Muscle layer of duodenum (tissue), 2 donors: ENCODE results near the gene SKI.

ENCODE experiments used
- H3K27ac ChIP-seq: one replicate; pipeline ENCODE4 v1.7.0; 2013; ENCODE audit warnings: mild to moderate bottlenecking, low read length
- H3K27me3 ChIP-seq: one replicate; pipeline ENCODE4 v1.7.0; 2013; ENCODE audit warnings: low read depth, mild to moderate bottlenecking, control low read depth, low read length
- H3K36me3 ChIP-seq, 2 donors: one replicate each; pipeline ENCODE4 v1.7.0; 2013; ENCODE audit warnings: low read length in 2 of 2, control low read depth in 1 of 2, mild to moderate bottlenecking in 1 of 2; ENCODE audit not compliant: insufficient read depth in 2 of 2, control insufficient read depth in 1 of 2
- H3K4me1 ChIP-seq, 2 donors: one replicate each; pipeline ENCODE4 v1.7.0; 2013; ENCODE audit warnings: low read length in 2 of 2, mild to moderate bottlenecking in 2 of 2, control low read depth in 1 of 2, moderate library complexity in 1 of 2; ENCODE audit not compliant: insufficient read depth in 2 of 2, control insufficient read depth in 1 of 2
- H3K4me3 ChIP-seq, 2 donors: one replicate each; pipeline ENCODE4 v1.7.0; 2013; ENCODE audit warnings: low read length in 2 of 2, low read depth in 1 of 2, mild to moderate bottlenecking in 1 of 2
- H3K9me3 ChIP-seq, 2 donors: one replicate each; pipeline ENCODE4 v1.7.0; 2013; ENCODE audit warnings: low read length in 2 of 2, control low read depth in 1 of 2, mild to moderate bottlenecking in 1 of 2; ENCODE audit not compliant: control insufficient read depth in 1 of 2
- donor health status: healthy.

The SKI gene

DNA sequence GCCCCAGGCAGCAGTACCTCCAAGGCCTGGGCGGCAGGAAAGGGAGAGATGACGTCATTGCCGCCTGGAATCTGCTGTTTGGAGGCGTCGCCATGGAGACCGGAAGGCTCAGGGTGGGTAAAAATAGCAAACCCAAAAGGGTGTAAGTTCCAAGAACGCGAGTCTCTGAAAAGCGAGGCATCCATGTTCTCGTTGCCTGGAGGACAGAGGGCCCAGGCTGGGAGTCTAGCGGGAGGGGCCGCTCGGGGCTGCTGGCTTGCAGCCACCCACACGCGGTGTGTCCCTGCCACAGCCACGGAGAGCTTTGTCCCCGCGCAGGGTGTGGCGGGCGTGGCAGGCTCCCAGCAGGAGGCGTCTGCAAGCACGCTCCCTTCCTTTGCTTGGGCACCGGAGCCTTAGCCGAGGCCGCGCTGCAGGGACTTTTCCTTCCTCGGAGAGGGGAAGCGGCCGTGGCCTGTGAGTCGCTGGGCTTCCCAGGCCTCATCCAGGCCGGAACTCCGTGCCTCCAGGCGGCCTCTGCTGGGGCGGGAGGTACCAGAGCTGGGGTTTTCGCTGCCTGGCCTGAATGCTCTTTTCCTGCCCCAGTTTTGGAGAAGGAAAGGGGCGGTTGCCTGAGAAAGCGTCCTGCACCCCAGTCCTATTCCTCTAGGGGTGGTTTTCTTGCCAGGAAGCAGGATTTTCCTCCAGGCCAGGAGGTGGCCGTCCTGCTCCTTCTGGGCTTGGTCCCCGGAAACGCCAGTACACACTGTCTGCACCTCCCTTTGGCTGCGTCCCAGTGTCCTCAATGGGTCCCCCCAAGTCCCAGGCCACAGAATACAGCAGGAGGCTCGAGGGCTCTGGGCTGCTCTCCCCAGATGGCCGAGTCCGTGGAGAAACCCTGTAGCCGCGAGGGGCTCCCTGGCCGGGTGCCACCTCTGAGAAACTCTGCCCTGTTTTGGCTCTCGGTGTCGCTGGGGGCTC is 15.3 kb upstream of the SKI start:
- H3K27ac ChIP-seq: peak overlapping the region; percentile 94
- H3K27me3 ChIP-seq: no peaks in the 10 kb centered on the region
- peaks cover 6 to 36% of the 10 kb centered on the region in 2 donors for H3K4me1 ChIP-seq
- peak overlapping the region; percentile 39 to 55 for H3K4me3 ChIP-seq
- peaks cover 0 to 5% of the 10 kb centered on the region in 2 donors for H3K36me3 ChIP-seq
- H3K9me3 ChIP-seq: no peaks in the 10 kb centered on the region

DNA sequence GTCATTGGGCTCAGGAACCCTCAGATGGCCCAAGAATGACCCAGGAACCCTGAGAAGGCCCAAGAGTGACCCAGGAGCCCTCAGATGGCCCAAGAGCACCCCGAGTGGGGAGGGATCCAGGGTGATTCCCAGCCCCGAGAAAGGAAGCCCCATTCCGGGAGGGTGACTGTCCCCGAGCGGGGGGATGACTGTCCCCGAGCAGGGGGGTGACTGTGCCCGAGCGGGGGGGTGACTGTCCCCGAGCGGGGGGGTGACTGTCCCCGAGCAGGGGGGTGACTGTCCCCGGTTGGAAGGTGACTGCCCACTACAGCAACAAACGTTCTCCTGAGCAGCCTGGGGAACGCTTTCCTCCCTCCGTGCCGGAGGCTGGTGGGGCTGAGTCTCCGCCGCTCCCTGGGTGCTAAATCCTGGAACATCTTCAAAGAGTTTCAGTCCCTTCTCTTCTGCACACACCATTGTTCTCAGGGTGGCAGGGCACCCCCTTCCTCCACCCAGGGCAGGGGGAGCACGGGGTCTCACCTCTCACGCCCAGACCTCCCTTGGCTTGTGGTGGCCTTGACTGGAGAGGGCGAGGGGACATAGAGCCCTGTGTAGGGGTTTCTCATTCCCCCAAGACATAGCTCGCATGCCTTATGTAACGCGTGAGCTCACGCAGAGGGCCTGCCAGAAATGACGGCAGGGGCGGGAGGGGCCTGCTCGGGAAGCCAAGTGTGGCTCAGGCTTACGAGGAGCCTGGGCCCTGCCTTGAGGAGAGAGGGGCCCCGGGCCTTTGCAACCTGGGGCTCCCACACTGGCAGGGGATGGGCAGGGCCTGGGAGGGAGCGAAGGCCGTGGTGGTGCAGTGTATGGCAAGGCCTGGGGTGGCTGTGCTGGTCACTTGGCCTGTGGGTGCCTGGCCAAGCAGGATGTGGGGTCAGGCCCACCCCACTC is 14.3 kb upstream of the SKI start:
- H3K27ac ChIP-seq: peak overlapping the region; percentile 94
- peaks cover 6 to 26% of the 10 kb centered on the region in 2 donors for H3K4me1 ChIP-seq
- H3K36me3 ChIP-seq: peaks cover 0 to 5% of the 10 kb centered on the region in 2 donors
- peak overlapping the region; percentile 39 to 55 for H3K4me3 ChIP-seq
- no peaks in the 10 kb centered on the region for H3K9me3 ChIP-seq
- no peaks in the 10 kb centered on the region for H3K27me3 ChIP-seq

DNA sequence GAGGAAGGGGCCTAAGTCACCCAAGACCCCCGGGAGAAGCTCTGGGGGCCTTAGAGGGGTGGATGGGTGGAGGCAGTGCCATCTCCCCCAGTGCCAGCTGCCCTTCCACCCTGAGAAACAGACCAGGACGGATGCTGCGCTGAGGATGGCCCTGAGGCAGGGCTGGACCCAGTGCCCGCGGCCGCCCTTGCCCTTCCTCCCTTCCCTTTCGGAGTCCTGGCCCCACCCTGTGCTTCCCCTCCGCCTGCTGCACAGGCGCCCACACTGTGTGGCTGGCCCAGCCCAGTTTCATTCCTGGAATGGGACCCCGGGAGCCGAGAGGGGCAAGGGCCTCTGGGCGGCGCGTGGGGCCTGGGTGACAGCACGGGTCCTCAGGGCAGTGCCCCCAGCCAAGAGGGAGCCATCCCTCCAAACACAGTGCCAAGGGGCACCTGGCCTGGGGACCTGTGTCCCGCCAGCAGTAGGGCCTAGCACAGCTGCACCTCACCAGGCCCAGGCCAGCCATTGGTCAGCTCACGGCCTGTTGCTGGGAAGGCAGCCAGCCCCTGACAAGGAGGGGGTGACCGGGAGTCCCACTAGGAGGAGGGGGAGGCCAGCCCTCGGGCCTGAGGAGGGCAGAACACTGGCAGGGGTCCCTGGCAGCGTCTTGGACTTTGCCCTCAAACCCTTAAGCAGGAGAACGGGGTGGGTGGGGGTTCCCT is 13.4 kb upstream of the SKI start:
- Histone ChIP-seq H3K9me3 (no peaks in the 10 kb centered on the region), H3K27me3 (no peaks in the 10 kb centered on the region), H3K4me1 (peaks cover 6 to 17% of the 10 kb centered on the region in 2 donors), H3K27ac (peak overlapping the region; percentile 94), H3K36me3 (peaks cover 0 to 5% of the 10 kb centered on the region in 2 donors), H3K4me3 (peak overlapping the region in 1 of 2 donors; percentile 55)

DNA sequence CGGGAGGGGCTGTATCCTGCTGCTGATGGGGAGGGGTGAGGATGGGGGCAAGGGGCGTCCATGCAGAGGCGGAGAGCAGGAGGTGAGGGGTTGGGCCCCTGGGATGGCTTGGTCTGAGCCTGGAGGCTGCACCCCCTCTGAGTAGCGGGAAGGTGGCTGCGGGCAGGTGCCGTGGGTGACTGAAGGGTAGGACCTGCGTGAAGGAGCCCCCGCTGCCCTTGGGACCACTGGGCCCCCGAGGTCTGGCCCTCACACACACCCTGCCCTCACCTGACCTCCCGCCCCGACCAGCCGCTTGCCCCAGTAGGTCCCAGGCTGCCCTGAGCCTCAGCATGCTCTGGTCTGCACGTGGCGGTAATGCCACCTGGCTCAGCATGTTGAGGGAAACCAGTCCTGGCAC is 12.8 kb upstream of the SKI start:
- Histone ChIP-seq H3K9me3 (no peaks in the 10 kb centered on the region), H3K36me3 (peaks cover 0 to 5% of the 10 kb centered on the region in 2 donors), H3K4me1 (peaks cover 6 to 15% of the 10 kb centered on the region in 2 donors), H3K4me3 (no peak overlapping the region), H3K27me3 (no peaks in the 10 kb centered on the region), H3K27ac (no peak overlapping the region)

DNA sequence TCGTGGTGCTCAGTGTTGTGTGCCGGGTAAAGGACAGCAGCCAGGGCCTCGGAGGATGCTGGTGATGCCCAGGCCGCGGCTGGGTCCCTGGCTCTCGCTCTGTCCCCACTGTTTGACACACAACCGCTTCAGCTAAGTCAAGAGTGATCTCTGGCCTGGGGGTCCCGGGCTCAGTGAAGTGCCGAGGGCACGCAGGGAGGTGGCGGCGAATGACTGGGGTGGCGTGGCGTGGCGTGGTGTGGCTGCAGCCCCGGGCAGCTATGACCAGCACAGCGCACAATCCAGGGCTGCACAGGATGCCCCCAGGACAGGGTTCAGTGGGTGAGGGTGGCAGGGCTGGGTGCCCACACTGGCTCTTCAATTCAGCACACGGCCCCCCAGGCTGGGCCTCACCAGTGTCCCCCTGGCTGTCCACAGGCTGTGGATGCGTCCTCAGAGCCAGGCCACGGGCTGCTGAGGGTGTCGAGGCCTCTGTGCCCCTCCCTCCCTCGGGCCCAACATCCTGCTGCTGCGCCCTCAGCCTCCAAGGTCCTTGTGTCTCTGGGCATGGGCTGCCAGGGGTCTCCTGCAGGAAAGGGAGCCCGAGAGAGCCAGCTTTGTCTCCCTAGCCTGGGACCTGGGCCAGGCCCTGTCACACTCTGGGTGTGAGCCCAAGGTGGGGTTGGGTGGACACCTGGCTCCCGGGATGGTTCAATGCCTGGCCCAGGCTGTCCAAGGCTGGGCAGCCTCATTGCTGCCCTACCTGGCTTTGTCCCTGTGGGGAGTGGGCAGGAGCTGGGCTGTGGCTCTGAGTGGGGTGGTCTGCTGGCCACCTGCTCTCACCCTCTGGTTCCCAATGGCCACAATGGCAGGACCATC is 12.0 kb upstream of the SKI start:
- Histone ChIP-seq H3K27ac (no peak overlapping the region), H3K4me1 (peaks cover 6 to 15% of the 10 kb centered on the region in 2 donors), H3K36me3 (peaks cover 0 to 5% of the 10 kb centered on the region in 2 donors)

DNA sequence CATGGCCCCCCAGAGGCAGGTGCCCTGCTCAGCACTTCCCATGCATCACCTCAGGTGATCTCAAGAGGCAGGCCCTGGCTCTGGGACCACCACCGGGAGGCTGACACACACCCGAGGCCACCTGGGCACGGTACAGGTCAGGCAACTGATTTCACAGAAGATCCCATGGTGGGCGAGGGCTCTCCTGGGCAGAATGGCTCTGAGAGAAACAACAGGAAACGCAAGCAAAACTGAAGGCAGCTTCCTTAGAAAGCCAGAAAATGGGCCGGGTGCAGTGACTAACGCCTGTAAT is 11.4 kb upstream of the SKI start:
- H3K4me1 ChIP-seq: peaks cover 6 to 15% of the 10 kb centered on the region in 2 donors
- H3K36me3 ChIP-seq: peaks cover 0 to 5% of the 10 kb centered on the region in 2 donors

More for the DNA sequence above, 12.0 kb upstream of the SKI start:
- Histone ChIP-seq H3K4me3 (no peak overlapping the region), H3K27me3 (no peaks in the 10 kb centered on the region), H3K9me3 (no peaks in the 10 kb centered on the region)

DNA sequence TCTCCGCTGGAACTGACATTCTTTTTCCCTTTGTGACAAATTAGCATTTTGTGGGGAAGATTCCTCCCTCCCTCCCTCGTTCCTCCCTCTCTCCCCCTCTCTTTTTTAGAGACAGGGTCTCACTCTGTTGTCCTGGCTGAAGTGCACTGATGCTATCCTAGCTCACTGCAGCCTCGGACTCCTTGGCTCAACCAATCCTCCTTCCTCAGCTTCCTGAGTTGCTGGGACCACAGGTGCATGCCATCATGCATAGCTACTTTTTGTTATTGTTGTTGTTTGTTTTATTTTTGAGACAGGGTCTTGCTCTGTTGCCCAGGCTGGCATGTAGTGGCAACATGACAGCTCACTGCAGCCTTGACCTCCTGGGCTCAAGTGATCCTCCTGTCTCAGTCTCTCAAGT is 6.8 kb upstream of the SKI start:
- H3K9me3 ChIP-seq: no peaks in the 10 kb centered on the region
- H3K4me1 ChIP-seq: no peaks in the 10 kb centered on the region
- H3K36me3 ChIP-seq: no peaks in the 10 kb centered on the region
- no peak overlapping the region for H3K27ac ChIP-seq
- H3K27me3 ChIP-seq: no peaks in the 10 kb centered on the region
- H3K4me3 ChIP-seq: no peak overlapping the region

More for the DNA sequence above, 11.4 kb upstream of the SKI start:
- no peak overlapping the region for H3K27ac ChIP-seq
- H3K9me3 ChIP-seq: no peaks in the 10 kb centered on the region
- H3K4me3 ChIP-seq: no peak overlapping the region
- no peaks in the 10 kb centered on the region for H3K27me3 ChIP-seq

DNA sequence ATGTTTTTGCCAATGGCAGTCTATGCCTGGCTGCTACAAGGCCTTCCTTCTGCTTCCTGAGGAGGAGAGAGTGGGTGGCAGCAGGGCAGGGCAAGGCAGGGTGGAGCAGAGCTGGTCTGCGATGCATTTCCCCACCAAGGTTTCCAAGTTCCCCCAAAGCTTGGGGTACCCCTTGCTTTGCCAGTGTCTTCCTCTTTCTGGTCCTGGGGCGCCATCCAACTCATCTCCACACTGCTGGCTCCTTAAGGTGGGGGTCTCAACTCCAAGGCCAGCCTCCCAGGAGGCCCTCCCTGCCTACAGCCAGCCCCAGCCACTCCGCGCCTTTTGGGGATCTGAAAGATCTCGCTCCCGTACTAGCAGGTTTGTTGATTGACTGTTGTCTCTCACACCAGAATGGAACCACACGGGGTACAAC is 3.9 kb upstream of the SKI start:
- Histone ChIP-seq H3K4me1 (no peaks in the 10 kb centered on the region), H3K9me3 (no peaks in the 10 kb centered on the region), H3K27ac (no peak overlapping the region), H3K4me3 (no peak overlapping the region), H3K27me3 (no peaks in the 10 kb centered on the region), H3K36me3 (no peaks in the 10 kb centered on the region)

DNA sequence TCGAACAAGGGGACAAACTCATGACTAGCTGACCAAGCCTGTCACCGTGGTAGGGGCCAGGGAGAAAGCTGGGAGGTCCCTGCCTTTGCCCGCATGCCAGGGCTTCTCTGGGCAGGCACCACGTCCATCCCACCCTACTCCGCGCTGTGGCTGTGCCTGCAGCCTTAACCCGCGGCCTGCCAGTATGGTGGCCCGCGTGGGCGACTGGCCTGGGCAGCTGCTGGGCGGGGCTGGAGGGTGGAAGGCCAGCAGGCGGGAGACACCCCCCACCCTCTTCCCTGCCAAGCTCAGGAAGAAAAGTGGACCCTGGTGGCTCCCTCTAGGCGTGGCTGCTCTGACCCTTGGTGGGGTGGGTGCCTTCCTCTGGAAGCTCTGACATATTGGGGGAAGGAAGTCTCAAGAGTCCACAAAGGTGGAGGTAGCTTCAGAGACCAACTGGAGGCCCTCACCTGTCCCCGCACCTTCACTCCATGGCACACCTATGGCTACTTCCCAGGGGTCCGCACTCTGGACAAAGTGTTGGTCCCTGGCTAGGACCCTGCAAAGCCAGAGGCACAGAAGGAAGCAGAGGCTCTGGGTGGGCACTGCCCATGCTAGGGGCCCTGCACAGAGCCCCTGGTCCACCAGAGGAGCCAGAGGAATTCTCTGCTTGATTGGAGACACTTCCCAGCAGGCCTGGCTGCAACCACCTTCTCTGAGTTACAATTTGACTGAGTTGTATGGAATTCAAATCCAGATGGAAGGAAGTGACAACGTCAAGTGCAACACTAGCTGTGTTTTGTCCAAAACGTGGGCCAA is 3.3 kb upstream of the SKI start:
- Histone ChIP-seq H3K27ac (no peak overlapping the region), H3K36me3 (no peaks in the 10 kb centered on the region), H3K27me3 (no peaks in the 10 kb centered on the region), H3K4me1 (no peaks in the 10 kb centered on the region), H3K9me3 (no peaks in the 10 kb centered on the region), H3K4me3 (no peak overlapping the region)
